HepG2 (cell line): ENCODE data around the gene NDC1. TPM values are rescaled to one million over a fixed set of nuclear protein-coding genes. Genes with fewer than 3 reads are reported as not detected.

ENCODE experiments used
- ATAC-seq: fragments of 200-7000 bp; cut with Tn5 transposase; 3 replicates; pipeline ENCODE4 v1.9.1; 2020; ENCODE audit warnings: mild to moderate bottlenecking, moderate library complexity
- BruUV-seq: library from RNA; stranded (reverse); fragments of 400-500 nt; replicated peaks from 2 replicates; lab custom pipeline; 2021; lab: Mats Ljungman, UMichigan
- CTCF ChIA-PET: fragments of 300-600 bp; formaldehyde crosslinking; extraction: SDS; loops from one replicate; lab custom pipeline; 2021; ENCODE audit warnings: low total read pairs, inconsistent platforms, low intra/inter-chr PET ratio; lab: Yijun Ruan, JAX
- POLR2A ChIA-PET: fragments of 350-600 bp; sonication (Branson Sonifier 250); formaldehyde crosslinking; loops from one replicate; lab custom pipeline; 2020; ENCODE audit warnings: antibody characterized with exemption, inconsistent platforms; lab: Yijun Ruan, JAX
- DNase-seq: peaks from one replicate; pipeline ENCODE4 v3.0.0-alpha.2; 2015; ENCODE audit warnings: low spot score
- FAIRE-seq: peaks from 3 replicates; lab custom pipeline; 2011; peaks lifted over from hg19 to GRCh38; lab: Jason Lieb, UNC
- H2AFZ ChIP-seq: one replicate; pipeline ENCODE4 v1.6.1; 2011; ENCODE audit warnings: low read length, inconsistent platforms
- H3K27ac ChIP-seq: fragments of 300-600 bp; 3 replicates; pipeline ENCODE4 v1.8.0; 2011; ENCODE audit warnings: mixed run types, mild to moderate bottlenecking, mixed read lengths, low read length, inconsistent platforms; ENCODE audit not compliant: insufficient read depth; ENCODE audit errors: extremely low read length
- H3K27me3 ChIP-seq, 2 experiments: fragments of 200-600 bp in 1 of 2; 2 replicates in 1 of 2; 3 replicates in 1 of 2; pipeline versions ENCODE4 v1.6.0 to v1.8.0; 2011; ENCODE audit warnings: low read length in 2 of 2, mild to moderate bottlenecking in 2 of 2, moderate library complexity in 2 of 2, inconsistent platforms in 1 of 2; ENCODE audit not compliant: insufficient read depth in 2 of 2, control insufficient read depth in 1 of 2
- H3K36me3 ChIP-seq, 2 experiments: fragments of 200-600 bp in 1 of 2; replicated peaks in 1 of 2; 2 replicates in 1 of 2; 3 replicates in 1 of 2; pipeline versions ENCODE4 v1.5.1 to v1.8.0; 2011; ENCODE audit warnings: low read length in 2 of 2, inconsistent platforms in 1 of 2; ENCODE audit not compliant: insufficient read depth in 2 of 2, control insufficient read depth in 1 of 2
- H3K4me1 ChIP-seq: 2 replicates; pipeline ENCODE4 v1.5.1; 2012; ENCODE audit warnings: low read length, inconsistent platforms; ENCODE audit not compliant: insufficient read depth
- H3K4me2 ChIP-seq: 2 replicates; pipeline ENCODE4 v1.6.0; 2011; ENCODE audit warnings: low read depth, low read length, inconsistent platforms
- H3K4me3 ChIP-seq, 3 experiments: fragments of 200-600 bp in 1 of 3; sonication (generic), shearing (Covaris generic) in 1 of 3; replicated peaks in 1 of 3; 2 replicates each; pipeline ENCODE4 v1.5.1; 2011 to 2016; ENCODE audit warnings: low read length in 3 of 3, inconsistent platforms in 2 of 3, low read depth in 2 of 3, mild to moderate bottlenecking in 2 of 3, control low read depth in 1 of 3, mixed read lengths in 1 of 3; ENCODE audit not compliant: insufficient read depth in 1 of 3
- H3K79me2 ChIP-seq: one replicate; pipeline ENCODE4 v1.6.1; 2011; ENCODE audit warnings: low read length, inconsistent platforms; ENCODE audit not compliant: insufficient read depth
- H3K9ac ChIP-seq: 2 replicates; pipeline ENCODE4 v1.6.0; 2011; ENCODE audit warnings: mild to moderate bottlenecking, low read depth, low read length, inconsistent platforms; ENCODE audit not compliant: insufficient read depth
- H3K9me3 ChIP-seq: 2 replicates; pipeline ENCODE4 v1.5.1; 2012; ENCODE audit warnings: mild to moderate bottlenecking, low read length
- H4K20me1 ChIP-seq: 2 replicates; pipeline ENCODE4 v1.6.0; 2011; ENCODE audit warnings: inconsistent platforms, mild to moderate bottlenecking, low read length, moderate library complexity; ENCODE audit not compliant: insufficient read depth
- ATF5 ChIP-seq: sonication (generic); formaldehyde crosslinking; IDR thresholded peaks from 2 replicates; pipeline ENCODE4 v1.4.0; 2020; ENCODE audit warnings: mild to moderate bottlenecking, low read depth, missing genetic modification reagents
- ISX ChIP-seq: sonication (generic); formaldehyde crosslinking; conservative IDR thresholded peaks from 2 replicates; pipeline ENCODE4 v1.5.0; 2020; ENCODE audit warnings: missing genetic modification reagents
- JUND ChIP-seq: sonication (generic); formaldehyde crosslinking; IDR thresholded peaks from 2 replicates; pipeline ENCODE4 v1.8.0; 2022; ENCODE audit warnings: mild to moderate bottlenecking, missing genetic modification reagents
- NR1H2 ChIP-seq: sonication (generic); formaldehyde crosslinking; IDR thresholded peaks from 2 replicates; pipeline ENCODE4 v1.8.1; 2022; ENCODE audit warnings: low read depth, missing genetic modification reagents, borderline replicate concordance
- PBX3 ChIP-seq: sonication (generic); formaldehyde crosslinking; IDR thresholded peaks from 2 replicates; pipeline ENCODE4 v1.8.1; 2023; ENCODE audit warnings: missing genetic modification reagents, inconsistent platforms, borderline replicate concordance
- RAD51 ChIP-seq: fragments of 450-650 bp; IDR thresholded peaks from 2 replicates; pipeline ENCODE4 v1.6.1; 2016; ENCODE audit warnings: borderline replicate concordance
- ZNF747 ChIP-seq: sonication (generic); formaldehyde crosslinking; IDR thresholded peaks from 2 replicates; pipeline ENCODE4 v1.8.1; 2023; ENCODE audit warnings: missing genetic modification reagents, mild to moderate bottlenecking, borderline replicate concordance
- WGBS: methylation state at CpG from one replicate; pipeline ENCODE4 v1.1.6; 2017; ENCODE audit warnings: low lambda C conversion rate; 5-methylcytosine and 5-hydroxymethylcytosine counted together
- in situ Hi-C: cut with HindIII; loops from 2 replicates; pipeline ENCODE4 v1.10.0; 2017; ENCODE audit warnings: low pct_unique_long_range_greater_than_20kb; ENCODE audit not compliant: extremely low pct_ligation_motif_present
- intact Hi-C: fragments of 100-400 bp; cut with micrococcal nuclease; formaldehyde crosslinking; loops from one replicate; pipeline ENCODE4 v1.10.0; 2022; ENCODE audit not compliant: unreplicated experiment
- polyA plus RNA-seq, 8 experiments: library from polyadenylated mRNA; depleted of rRNA in 3 of 8; stranded (reverse) in 7 of 8; unstranded in 1 of 8; fragments of >200 nt; fragmentation: Illumina TruSeq in 4 of 8; extraction: Trizol in 4 of 8; gene quantifications; 2 replicates each; pipeline versions ENCODE4 v1.2.1 to v1.2.3, GENCODE V29; 2011 to 2016; ENCODE audit warnings: low read depth in 4 of 8, missing spikeins in 1 of 8, mixed read lengths in 1 of 8; ENCODE audit not compliant: insufficient read depth in 1 of 8
- total RNA-seq, 5 experiments: library from RNA; depleted of rRNA; stranded (reverse); fragments of >200 nt; fragmentation: Illumina TruSeq; extraction: Trizol; gene quantifications; 2 replicates each; pipeline ENCODE4 v1.2.3, GENCODE V29; 2016; ENCODE audit warnings: low read depth in 1 of 5
- TF ChIP-seq, protein P1 (sequence below): IDR thresholded peaks from 2 replicates; pipeline ENCODE4 v1.6.1; 2016; ENCODE audit warnings: missing compliant biosample characterization, missing genetic modification reagents, borderline replicate concordance

NDC1 gene
- total and polyA plus RNA-seq, 2 of the 13 experiments (the other 11 are each of a cell fraction or from before 2014, with no cell fraction given), result 38.1 to 50.9 TPM

- no peaks in the 10 kb centered on the region for H3K79me2 ChIP-seq
- H3K36me3 ChIP-seq, result no peaks in the 10 kb centered on the region
- H2AFZ ChIP-seq, result no peak overlapping the region
- H3K9ac ChIP-seq, result no peak overlapping the region
- BruUV-seq, result no TSS peak
- H3K4me2 ChIP-seq, result no peak overlapping the region
- ATAC-seq (no peak), DNase-seq (no peak), FAIRE-seq (no peak)
- in situ Hi-C loops (no loop called here), intact Hi-C loops (no loop called here)
- H4K20me1 ChIP-seq, result no peaks in the 10 kb centered on the region
- ChIA-PET POLR2A (no interaction called here), CTCF (no interaction called here)
- 12% methylated on average over 6 of the region's 6 CpGs for WGBS
- no peak overlapping the region for H3K4me3 ChIP-seq
- no peaks in the 10 kb centered on the region for H3K9me3 ChIP-seq
- H3K27ac ChIP-seq, result no peak overlapping the region
- H3K4me1 ChIP-seq, result no peaks in the 10 kb centered on the region
- TF ChIP-seq JUND (no peak), ATF5 (CRISPR knock-in tag) (no peak), NR1H2 (CRISPR knock-in tag) (no peak)
- H3K27me3 ChIP-seq, result peaks cover 0 to 6% of the 10 kb centered on the region in 2 experiments; a peak in 3 of 5 replicates
These were observed 85.8 kb downstream of the NDC1 start for GRCh38 chr1:53752281-53752680.

DNA sequence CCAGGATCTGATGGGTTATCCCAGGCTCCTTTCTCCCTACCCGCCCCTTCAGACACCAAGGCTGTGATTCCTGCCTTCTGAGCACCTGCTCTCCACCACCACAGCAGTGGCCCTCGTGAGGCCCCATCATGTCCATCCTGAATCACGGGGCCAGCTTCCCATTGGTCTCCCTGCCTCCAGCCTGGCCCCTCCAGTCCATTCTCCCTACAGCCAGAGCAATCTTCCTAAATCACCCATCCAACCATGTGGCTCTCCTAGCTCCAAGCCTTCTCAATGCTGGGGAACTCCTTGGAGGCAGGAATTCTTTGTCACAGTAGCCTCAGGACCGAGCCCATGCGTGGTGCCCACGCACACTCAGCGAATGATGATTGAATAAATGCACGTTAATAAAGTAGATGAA is 90.3 kb downstream of the NDC1 start:
- TF ChIP-seq RAD51 (no peak), ISX (CRISPR knock-in tag) (no peak), ZNF747 (no peak), PBX3 (CRISPR knock-in tag) (no peak)
- TF ChIP-seq, protein P1, sequence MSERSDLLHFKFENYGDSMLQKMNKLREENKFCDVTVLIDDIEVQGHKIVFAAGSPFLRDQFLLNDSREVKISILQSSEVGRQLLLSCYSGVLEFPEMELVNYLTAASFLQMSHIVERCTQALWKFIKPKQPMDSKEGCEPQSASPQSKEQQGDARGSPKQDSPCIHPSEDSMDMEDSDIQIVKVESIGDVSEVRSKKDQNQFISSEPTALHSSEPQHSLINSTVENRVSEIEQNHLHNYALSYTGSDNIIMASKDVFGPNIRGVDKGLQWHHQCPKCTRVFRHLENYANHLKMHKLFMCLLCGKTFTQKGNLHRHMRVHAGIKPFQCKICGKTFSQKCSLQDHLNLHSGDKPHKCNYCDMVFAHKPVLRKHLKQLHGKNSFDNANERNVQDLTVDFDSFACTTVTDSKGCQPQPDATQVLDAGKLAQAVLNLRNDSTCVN, result no peak
- Histone ChIP-seq H2AFZ (no peak overlapping the region), H3K27me3 (peaks cover 0 to 6% of the 10 kb centered on the region in 2 experiments; a peak in 3 of 5 replicates), H3K9ac (no peak overlapping the region), H3K4me3 (no peak overlapping the region), H3K36me3 (no peaks in the 10 kb centered on the region), H3K79me2 (no peaks in the 10 kb centered on the region), H3K9me3 (peaks cover 2% of the 10 kb centered on the region; the same call in 1 of the 2 replicates), H3K4me2 (no peak overlapping the region), H4K20me1 (no peaks in the 10 kb centered on the region), H3K4me1 (no peaks in the 10 kb centered on the region), H3K27ac (no peak overlapping the region)
- FAIRE-seq (no peak), ATAC-seq (no peak), DNase-seq (no peak)
- intact Hi-C loops, result no loop called here
- POLR2A ChIA-PET, result no interaction called here
- BruUV-seq, result no TSS peak
- in situ Hi-C loops, result no loop called here
- 38% methylated on average over 8 of the region's 8 CpGs for WGBS
- CTCF ChIA-PET, result no interaction called here
